Measurements from ENCODE around the gene SPATA33.
"Not testable (repeated sequence)": the region's sequence is repeated elsewhere in the genome, so short reads cannot be mapped to it uniquely, and the experiment has no call there.

The SPATA33 gene

GRCh38 chr16:89691986-89692569 is 34.4 kb downstream of the SPATA33 start:
- DNase-seq (ENCODE audit: extremely low read depth, insufficient read length): no peak
- TF ChIP-seq, protein P1, sequence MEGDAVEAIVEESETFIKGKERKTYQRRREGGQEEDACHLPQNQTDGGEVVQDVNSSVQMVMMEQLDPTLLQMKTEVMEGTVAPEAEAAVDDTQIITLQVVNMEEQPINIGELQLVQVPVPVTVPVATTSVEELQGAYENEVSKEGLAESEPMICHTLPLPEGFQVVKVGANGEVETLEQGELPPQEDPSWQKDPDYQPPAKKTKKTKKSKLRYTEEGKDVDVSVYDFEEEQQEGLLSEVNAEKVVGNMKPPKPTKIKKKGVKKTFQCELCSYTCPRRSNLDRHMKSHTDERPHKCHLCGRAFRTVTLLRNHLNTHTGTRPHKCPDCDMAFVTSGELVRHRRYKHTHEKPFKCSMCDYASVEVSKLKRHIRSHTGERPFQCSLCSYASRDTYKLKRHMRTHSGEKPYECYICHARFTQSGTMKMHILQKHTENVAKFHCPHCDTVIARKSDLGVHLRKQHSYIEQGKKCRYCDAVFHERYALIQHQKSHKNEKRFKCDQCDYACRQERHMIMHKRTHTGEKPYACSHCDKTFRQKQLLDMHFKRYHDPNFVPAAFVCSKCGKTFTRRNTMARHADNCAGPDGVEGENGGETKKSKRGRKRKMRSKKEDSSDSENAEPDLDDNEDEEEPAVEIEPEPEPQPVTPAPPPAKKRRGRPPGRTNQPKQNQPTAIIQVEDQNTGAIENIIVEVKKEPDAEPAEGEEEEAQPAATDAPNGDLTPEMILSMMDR (IDR thresholded peaks at IDR 0.05; ENCODE audit: insufficient read depth, low read length, poor library complexity, severe bottlenecking): no peak
- Histone ChIP-seq H3K27me3 (replicated peaks; ENCODE audit: control insufficient read depth, insufficient read depth, low read length) (no peaks in the 10 kb centered on the region), H3K4me3 (replicated peaks; ENCODE audit: low read depth, low read length) (no peak overlapping the region), H3K36me3 (ENCODE audit: control insufficient read depth, insufficient read depth, low read length) (peaks cover 32% of the 10 kb centered on the region)

DNA sequence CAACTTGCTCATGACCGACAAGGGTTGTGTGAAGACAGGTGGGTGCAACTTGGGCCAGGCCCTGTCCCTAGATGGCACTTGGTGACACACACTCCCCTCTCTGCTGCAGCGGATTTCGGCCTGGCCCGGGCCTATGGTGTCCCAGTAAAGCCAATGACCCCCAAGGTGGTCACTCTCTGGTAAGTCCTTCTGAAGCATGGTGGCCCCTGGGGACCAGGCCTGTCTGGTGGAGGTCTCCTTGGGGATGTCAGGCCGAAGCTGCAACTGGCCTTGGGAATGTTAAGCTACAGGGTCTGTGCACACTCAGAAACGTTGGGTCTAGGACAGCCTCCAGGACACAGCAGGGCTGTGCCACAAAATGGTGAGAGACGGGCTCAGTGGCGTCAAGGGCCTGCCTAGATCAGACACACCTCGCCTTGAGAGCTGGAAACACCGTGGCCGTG is 35.7 kb downstream of the SPATA33 start:
- H3K36me3 ChIP-seq (ENCODE audit: control insufficient read depth, insufficient read depth, low read length): peaks cover 32% of the 10 kb centered on the region
- DNase-seq (ENCODE audit: extremely low read depth, insufficient read length): no peak
- H3K4me3 ChIP-seq (replicated peaks; ENCODE audit: low read depth, low read length): no peak overlapping the region
- no peaks in the 10 kb centered on the region for H3K27me3 ChIP-seq (replicated peaks; ENCODE audit: control insufficient read depth, insufficient read depth, low read length)
- TF ChIP-seq, protein P1 (IDR thresholded peaks at IDR 0.05; ENCODE audit: insufficient read depth, low read length, poor library complexity, severe bottlenecking): no peak

- TF ChIP-seq, protein P1 (IDR thresholded peaks at IDR 0.05; ENCODE audit: insufficient read depth, low read length, poor library complexity, severe bottlenecking): no peak
- peaks cover 32% of the 10 kb centered on the region for H3K36me3 ChIP-seq (ENCODE audit: control insufficient read depth, insufficient read depth, low read length)
These were observed 36.5 kb downstream of the SPATA33 start for GRCh38 chr16:89693931-89694783.

DNA sequence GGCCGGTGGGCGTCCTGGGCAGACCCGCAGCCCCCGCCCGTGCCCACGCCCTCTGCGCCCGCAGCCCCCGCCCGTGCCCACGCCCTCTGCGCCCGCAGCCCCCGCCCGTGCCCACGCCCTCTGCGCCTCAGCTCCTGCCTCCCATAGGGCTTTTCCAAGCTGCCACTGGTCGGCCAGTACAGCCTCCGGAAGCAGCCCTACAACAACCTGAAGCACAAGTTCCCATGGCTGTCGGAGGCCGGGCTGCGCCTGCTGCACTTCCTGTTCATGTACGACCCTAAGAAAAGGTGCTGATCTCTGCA is 37.1 kb downstream of the SPATA33 start:
- not testable (repeated sequence) for H3K27me3 ChIP-seq (replicated peaks; ENCODE audit: control insufficient read depth, insufficient read depth, low read length); DNase-seq (ENCODE audit: extremely low read depth, insufficient read length); H3K4me3 ChIP-seq (replicated peaks; ENCODE audit: low read depth, low read length)
- peaks cover 30% of the 10 kb centered on the region for H3K36me3 ChIP-seq (ENCODE audit: control insufficient read depth, insufficient read depth, low read length)

More at GRCh38 chr16:89693931-89694783, 36.5 kb downstream of the SPATA33 start:
- no peak for DNase-seq (ENCODE audit: extremely low read depth, insufficient read length)
- no peaks in the 10 kb centered on the region for H3K27me3 ChIP-seq (replicated peaks; ENCODE audit: control insufficient read depth, insufficient read depth, low read length)
- no peak overlapping the region for H3K4me3 ChIP-seq (replicated peaks; ENCODE audit: low read depth, low read length)

DNA sequence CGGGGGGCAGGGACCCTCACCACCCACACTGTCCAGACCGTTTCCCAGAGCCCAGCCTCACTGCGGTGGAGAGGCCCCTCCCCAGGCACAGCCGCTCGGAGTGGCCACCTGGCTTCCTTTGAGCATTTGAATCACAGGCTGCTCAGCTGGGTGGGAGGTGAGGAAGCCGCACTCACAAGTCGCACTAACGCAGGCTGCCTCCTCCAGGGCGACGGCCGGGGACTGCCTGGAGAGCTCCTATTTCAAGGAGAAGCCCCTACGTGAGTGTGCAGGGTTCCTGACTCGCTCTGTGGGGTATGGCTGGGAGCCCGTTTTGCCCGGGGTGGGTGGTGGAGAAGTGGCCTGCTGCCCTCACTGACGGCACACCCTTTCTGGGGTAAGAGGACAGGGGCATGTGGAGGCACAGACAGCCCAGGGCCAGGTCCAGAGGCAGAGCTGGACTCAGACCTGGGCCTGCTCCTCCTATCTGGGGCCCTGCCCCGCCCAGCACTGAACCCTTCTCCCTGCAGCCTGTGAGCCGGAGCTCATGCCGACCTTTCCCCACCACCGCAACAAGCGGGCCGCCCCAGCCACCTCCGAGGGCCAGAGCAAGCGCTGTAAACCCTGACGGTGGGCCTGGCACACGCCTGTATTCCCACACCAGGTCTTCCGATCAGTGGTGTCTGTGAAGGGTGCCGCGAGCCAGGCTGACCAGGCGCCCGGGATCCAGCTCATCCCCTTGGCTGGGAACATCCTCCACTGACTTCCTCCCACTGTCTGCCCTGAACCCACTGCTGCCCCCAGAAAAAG is 37.6 kb downstream of the SPATA33 start:
- Histone ChIP-seq H3K27me3 (replicated peaks; ENCODE audit: control insufficient read depth, insufficient read depth, low read length) (no peaks in the 10 kb centered on the region), H3K36me3 (ENCODE audit: control insufficient read depth, insufficient read depth, low read length) (peaks cover 30% of the 10 kb centered on the region), H3K4me3 (replicated peaks; ENCODE audit: low read depth, low read length) (no peak overlapping the region)
- TF ChIP-seq, protein P1 (IDR thresholded peaks at IDR 0.05; ENCODE audit: insufficient read depth, low read length, poor library complexity, severe bottlenecking): no peak
- DNase-seq (ENCODE audit: extremely low read depth, insufficient read length): no peak
